Measurements from ENCODE around the gene SCG3. TPM values are rescaled to one million over a fixed set of nuclear protein-coding genes. Genes with fewer than 3 reads are reported as not detected.

SCG3 gene
- total RNA-seq, 1 donor from 2014 or later, result 8.1 TPM

GRCh38 chr15:51737522-51738305 is 56.4 kb downstream of the SCG3 start, which contains the start of gene LYSMD2:
Gene LYSMD2 (minus strand): TSS chr15:51737655. CDS start chr15:51737622, 33 bp downstream.
- Mint-ChIP-seq H3K27ac (ENCODE audit: unreplicated experiment) (no peak within 1 kb of the TSS), H3K27me3 (ENCODE audit: low read depth) (peaks cover 36% of the 10 kb centered on the region), H3K4me1 (peaks cover 16% of the 10 kb centered on the region), H3K9me3 (no peaks in the 10 kb centered on the region), H3K4me3 (peak within 1 kb of the TSS; percentile 86), H3K36me3 (ENCODE audit: low read depth) (no peaks in the 10 kb centered on the region)
- no peak for TF ChIP-seq CTCF (conservative IDR thresholded peaks at IDR 0.05)
- peak; percentile 47 for DNase-seq (ENCODE audit: low read depth, low spot score)

GRCh38 chr15:51738553-51738952 is 57.2 kb downstream of the SCG3 start:
- H3K36me3 Mint-ChIP-seq (ENCODE audit: low read depth), result no peaks in the 10 kb centered on the region
- peak overlapping the region; percentile 70 for H3K4me3 Mint-ChIP-seq
- no peak for TF ChIP-seq CTCF (conservative IDR thresholded peaks at IDR 0.05)
- no peaks in the 10 kb centered on the region for H3K9me3 Mint-ChIP-seq
- no peak for DNase-seq (ENCODE audit: low read depth, low spot score)
- H3K27ac Mint-ChIP-seq (ENCODE audit: unreplicated experiment), result no peak overlapping the region
- peaks cover 44% of the 10 kb centered on the region for H3K27me3 Mint-ChIP-seq (ENCODE audit: low read depth)
- peaks cover 16% of the 10 kb centered on the region for H3K4me1 Mint-ChIP-seq

GRCh38 chr15:51739061-51739712 is 57.9 kb downstream of the SCG3 start:
- peaks cover 50% of the 10 kb centered on the region for H3K27me3 Mint-ChIP-seq (ENCODE audit: low read depth)
- no peak for TF ChIP-seq CTCF (conservative IDR thresholded peaks at IDR 0.05)
- no peak for DNase-seq (ENCODE audit: low read depth, low spot score)
- H3K27ac Mint-ChIP-seq (ENCODE audit: unreplicated experiment), result no peak overlapping the region
- H3K4me3 Mint-ChIP-seq, result peak overlapping the region; percentile 70
- H3K9me3 Mint-ChIP-seq, result no peaks in the 10 kb centered on the region
- peaks cover 16% of the 10 kb centered on the region for H3K4me1 Mint-ChIP-seq
- no peaks in the 10 kb centered on the region for H3K36me3 Mint-ChIP-seq (ENCODE audit: low read depth)

- peaks cover 25% of the 10 kb centered on the region for H3K4me1 Mint-ChIP-seq
- H3K4me3 Mint-ChIP-seq, result no peak overlapping the region
- H3K27ac Mint-ChIP-seq (ENCODE audit: unreplicated experiment), result no peak overlapping the region
- H3K9me3 Mint-ChIP-seq, result no peaks in the 10 kb centered on the region
- no peak for TF ChIP-seq CTCF (conservative IDR thresholded peaks at IDR 0.05)
- DNase-seq (ENCODE audit: low read depth, low spot score), result no peak
- H3K36me3 Mint-ChIP-seq (ENCODE audit: low read depth), result no peaks in the 10 kb centered on the region
- peaks cover 85% of the 10 kb centered on the region for H3K27me3 Mint-ChIP-seq (ENCODE audit: low read depth)
Measured at GRCh38 chr15:51749307-51749706, 68.0 kb downstream of the SCG3 start.

- H3K27me3 Mint-ChIP-seq (ENCODE audit: low read depth), result peaks cover 76% of the 10 kb centered on the region
- no peak overlapping the region for H3K27ac Mint-ChIP-seq (ENCODE audit: unreplicated experiment)
- TF ChIP-seq CTCF (conservative IDR thresholded peaks at IDR 0.05), result no peak
- no peaks in the 10 kb centered on the region for H3K9me3 Mint-ChIP-seq
- DNase-seq (ENCODE audit: low read depth, low spot score), result no peak
- peaks cover 25% of the 10 kb centered on the region for H3K4me1 Mint-ChIP-seq
- peak overlapping the region; percentile 89 for H3K4me3 Mint-ChIP-seq
- H3K36me3 Mint-ChIP-seq (ENCODE audit: low read depth), result no peaks in the 10 kb centered on the region
Measured at GRCh38 chr15:51750186-51750585, 68.9 kb downstream of the SCG3 start.
